ENCODE measurements around the gene VAC14.
"Not testable (repeated sequence)": the region's sequence is repeated elsewhere in the genome, so short reads cannot be mapped to it uniquely, and the experiment has no call there.

Gene VAC14

DNA sequence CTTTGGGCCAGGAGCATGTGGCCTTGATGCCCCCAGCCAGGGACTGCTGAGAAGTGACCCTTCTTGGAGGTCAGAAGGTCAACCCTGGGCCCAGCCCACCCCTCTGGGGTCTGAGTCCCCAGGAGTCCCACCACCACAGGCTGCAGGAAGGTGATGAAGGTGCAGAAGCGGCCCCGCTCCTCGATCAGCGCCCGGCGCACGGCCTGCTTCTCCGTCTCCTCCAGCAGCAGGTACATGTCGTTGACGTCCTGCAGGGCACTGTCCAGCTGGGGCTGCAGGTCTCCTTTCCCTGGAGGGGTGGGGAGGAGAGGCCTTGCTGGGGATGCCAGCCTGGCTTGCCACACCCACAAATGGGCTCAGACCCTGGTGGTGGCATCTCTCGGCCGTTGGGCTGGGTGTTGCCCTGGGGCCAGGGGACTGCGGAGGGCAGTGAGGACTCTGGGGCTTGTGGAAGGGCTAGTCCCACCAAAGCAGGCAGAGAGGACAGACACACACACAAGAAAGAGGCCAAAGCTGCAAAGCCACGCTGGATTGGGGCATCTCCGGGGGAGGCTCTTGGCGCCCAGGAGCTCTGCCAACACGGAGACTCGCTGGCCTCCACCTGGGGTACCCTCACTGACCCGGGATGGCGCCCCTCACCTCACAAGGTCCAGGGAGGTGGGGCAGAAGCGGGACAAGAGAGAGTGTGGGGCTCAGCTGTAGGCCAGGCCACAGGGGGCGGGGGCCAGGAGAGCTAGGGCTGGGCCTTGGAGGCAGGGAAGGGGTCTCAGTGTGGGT lies 122.6 kb downstream of the VAC14 start:
- DNase-seq = no peak

- no peak for DNase-seq
These were observed 123.3 kb downstream of the VAC14 start for GRCh38 chr16:70677499-70678120.

GRCh38 chr16:70676675-70677498 lies 124.1 kb downstream of the VAC14 start:
- no peak for DNase-seq

GRCh38 chr16:70675851-70676513 lies 125.0 kb downstream of the VAC14 start:
- DNase-seq = no peak

GRCh38 chr16:70674221-70675014 lies 126.5 kb downstream of the VAC14 start:
- no peak for DNase-seq

DNA sequence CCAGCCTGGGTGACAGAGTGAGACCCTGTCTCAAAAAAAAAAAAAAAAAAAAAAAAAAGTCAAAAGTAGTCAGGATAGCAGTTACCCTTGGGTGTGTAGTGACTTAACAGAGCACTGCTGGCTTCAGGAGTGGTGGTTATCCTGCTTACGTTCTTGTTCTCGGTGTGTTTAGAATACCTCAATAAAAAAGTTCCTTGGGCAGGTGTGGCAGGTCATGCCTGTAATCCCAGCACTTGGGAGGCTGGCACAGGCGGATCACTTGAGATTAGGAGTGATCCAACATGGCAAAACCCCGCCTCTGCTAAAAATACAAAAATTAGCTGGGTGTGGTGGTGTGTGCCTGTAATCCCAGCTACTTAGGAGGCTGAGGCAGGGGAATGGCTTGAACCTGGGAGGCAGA lies 130.0 kb downstream of the VAC14 start:
- not testable (repeated sequence) for DNase-seq

- no peak for DNase-seq
These were observed 130.8 kb downstream of the VAC14 start for GRCh38 chr16:70670175-70670574.

GRCh38 chr16:70665806-70666735 lies 134.9 kb downstream of the VAC14 start:
- DNase-seq = no peak

DNA sequence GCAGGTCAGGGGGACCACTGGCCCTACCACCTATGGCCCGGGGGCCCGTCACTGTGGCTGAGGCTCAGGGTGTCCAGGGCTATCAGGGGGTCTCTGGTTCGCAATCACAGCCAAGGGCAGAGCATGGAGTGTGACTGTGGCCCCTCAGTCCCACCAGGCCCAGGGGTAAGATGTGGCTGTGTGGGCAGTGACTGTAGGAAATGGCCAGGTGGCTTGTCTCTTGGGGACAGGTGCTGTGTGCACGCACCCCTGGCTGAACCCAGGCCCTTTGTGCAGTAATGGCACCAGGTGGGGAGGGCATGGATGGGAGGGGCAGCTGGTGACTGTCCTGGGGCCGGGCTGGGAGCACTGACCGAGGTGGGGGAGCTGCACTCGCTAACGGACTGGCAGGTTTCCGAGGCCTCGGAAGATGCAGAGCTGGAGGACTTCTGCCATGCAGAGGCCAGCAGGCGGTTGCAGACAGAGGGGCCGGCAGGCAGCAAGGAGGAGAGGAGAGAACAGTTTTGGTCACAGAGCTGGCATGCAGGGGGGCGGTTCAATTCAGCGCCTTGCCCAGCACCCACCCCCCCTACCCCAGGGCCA lies 135.8 kb downstream of the VAC14 start:
- no peak for DNase-seq

DNA sequence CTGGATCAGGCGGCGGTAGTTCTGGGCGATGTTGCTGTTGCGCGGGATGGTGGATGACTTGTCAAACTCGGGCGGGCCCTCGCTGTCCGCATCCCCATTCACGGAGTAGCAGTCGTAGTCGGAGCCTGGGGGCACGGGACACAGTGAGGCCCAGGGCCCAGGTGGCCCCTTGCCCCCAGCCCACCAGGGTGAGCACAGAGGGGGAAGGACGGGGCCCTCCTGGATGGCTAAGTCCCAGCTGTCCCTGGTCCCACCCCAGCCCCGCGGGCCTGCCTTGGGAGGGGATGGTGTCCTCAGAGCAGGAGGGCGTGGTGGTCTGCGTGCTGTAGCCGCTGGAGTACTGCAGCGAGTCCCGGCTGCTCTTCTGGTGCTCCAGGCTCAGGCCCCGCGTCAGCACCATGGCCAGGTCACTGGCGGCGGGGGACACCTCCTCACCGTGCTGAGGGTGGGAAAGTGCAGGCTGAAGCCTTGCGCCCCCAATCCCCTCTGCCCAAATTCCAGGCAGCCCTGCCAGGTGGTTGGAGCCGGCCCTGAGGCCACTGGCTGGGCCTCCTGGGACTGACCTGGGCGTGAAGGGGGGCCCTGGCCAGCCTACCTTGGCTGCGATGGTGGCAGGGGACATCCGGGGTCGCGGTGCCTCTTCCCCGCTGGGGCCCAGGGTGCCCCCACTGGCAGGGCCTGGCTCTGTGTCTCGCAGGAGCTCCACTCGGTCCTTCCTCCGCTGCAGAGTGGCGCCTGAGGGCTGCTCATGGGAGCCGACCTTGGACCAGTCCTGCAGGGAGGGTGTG lies 136.4 kb downstream of the VAC14 start:
- DNase-seq = no peak

DNA sequence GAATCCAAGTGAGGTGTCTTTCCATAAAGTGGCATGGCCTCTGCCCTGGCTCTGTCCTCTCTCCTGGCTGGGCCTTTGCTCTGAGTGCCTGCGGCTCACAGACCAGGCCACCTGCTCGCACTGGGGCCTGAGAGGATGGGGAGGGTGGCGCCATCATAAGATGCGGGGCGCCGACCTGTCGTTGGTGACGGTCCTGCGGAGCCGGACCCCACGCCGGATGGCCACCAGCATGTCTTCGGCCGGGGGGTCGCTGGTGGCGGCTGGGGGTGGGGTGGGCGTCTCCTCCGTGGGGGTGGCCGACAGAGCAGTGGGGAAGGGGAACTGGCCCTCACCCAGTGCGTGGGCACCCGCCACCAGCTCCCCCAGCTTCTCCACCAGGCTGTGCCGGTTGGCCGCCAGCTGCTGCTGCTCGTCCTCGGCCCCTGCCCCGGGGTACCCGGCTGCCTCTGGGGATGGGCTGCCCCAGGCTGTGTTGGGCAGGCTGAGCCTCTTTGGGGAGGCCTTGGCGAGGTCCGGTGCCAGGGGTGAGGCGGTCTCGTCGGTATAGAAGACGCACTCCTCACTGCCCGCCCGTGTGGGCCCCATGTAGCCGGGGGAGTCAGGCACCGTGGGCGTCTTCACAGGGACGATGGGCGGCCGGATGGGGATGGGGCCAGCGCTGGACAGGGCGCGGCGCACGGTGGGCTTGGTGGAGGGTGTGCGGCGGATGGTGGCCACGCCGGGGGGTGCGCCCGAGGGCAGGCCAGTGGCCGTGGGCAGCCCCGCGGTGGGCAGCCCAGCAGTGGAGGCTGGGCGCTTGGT lies 137.2 kb downstream of the VAC14 start:
- DNase-seq = no peak

DNA sequence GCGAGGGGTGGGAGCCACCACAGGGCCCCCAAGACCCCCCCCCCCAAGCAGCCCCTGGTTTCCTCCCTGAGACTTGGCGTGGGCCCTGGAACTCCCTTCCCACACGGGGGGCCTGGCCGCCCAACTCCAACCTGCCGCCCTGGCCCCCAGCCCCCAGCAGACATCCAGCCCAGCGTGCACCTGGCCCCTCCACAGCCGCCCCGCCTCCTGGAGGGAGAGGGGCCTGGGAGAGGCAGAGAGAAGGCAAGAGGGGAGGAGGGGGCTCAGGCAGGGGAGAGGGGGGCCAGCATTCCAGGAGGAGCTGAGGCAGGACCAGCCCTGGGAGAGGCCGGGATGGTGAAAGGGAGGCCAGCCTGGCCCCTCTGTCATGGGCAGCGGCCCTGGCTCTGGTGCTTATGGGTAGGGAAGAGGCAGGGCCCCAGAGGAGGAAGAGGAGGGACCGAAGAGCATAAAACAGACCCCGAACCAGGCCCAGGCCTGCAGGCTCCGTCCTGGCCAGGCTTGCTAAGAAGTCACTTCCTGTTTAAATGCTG lies 137.9 kb downstream of the VAC14 start:
- no peak for DNase-seq

- DNase-seq = no peak
These were observed 138.9 kb downstream of the VAC14 start for GRCh38 chr16:70661918-70662641.

DNA sequence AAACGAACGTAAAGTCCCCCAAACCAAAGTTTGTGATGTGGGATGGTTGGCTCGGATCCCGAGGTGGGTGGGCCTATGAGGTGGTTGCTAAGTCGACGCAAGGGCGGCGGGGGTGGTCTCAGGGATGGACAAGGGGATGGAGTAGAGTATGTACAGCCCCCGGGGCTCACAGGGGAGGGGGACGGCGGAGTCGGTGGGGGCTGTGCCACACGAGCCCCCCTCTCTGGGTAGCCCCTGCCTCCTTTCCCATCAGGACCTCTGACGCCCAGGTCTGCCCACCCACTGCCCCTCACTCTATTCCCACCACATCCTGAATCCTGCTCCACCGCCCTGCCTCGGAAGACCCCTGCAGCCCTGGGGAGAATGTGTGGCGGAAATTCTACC lies 139.4 kb downstream of the VAC14 start:
- DNase-seq = no peak

DNA sequence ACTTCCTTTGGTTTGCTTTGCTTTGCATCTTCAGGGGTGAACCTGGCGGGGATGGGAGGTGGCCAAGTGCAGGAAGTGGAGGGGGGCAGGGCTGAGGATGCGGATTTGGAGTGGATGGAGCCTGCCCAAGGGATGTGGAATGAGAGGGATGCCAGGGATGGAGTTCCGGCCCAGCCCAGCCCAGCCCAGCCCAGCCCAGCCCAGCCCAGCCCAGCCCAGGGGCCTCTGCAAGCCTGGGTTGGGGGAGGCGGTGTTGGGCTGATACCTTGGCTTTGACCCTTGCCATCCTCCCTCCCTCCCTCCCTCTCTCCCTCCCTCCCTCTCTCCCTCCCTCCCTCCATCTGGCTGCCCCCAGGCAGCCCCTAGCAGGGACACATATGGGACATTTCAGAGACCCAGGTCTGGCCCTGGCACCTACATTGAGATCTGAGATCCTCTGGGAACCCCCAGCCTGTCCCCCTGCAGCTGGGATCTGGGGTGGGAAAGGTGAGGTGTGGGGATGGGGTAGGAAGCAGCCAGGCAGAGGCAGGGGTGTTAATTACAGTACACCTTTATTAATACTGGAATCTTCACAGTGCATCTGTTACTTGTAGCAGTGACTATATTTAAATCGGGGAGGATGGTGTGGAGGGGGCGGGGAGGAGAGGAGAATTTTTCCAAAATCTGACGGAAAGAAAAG lies 140.1 kb downstream of the VAC14 start:
- DNase-seq = no peak

- DNase-seq = no peak
These were observed 140.8 kb downstream of the VAC14 start for GRCh38 chr16:70659953-70660671.

DNA sequence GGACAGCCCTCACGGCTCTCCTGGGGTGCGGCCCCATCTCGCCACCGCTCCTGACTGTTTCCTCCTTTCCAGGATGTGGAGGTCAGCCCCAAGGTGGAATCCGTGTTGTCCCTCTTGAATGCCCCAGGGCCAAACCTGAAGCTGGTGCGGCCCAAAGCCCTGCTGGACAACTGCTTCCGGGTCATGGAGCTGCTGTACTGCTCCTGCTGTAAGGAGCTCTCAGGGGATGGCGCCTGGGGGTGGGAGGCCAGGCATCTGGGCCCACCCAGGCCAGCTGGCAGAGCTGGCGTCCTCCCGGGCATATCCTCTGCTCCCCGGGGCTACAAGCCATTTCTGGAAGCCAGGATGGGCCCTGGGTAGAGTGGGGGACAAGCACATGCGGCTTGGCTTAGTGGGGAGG lies 141.4 kb downstream of the VAC14 start:
- no peak for DNase-seq
